Small intestine (tissue), 7 donors: Measurements from ENCODE around the gene WDR48. TPM values are rescaled to one million over a fixed set of nuclear protein-coding genes. Genes with fewer than 3 reads are reported as not detected.

Experiments used
- DNase-seq, 2 donors: peaks; one replicate each; pipeline versions ENCODE4 v3.0.0 to v3.0.0-alpha.2; 2013
- FAIRE-seq: peaks from 2 replicates; lab custom pipeline; 2012; peaks lifted over from hg19 to GRCh38; lab: Jason Lieb, UNC
- H3K27ac ChIP-seq, 3 donors: one replicate each; pipeline ENCODE4 v1.5.1; 2013; ENCODE audit warnings: low read length in 2 of 3, mild to moderate bottlenecking in 2 of 3, control low read depth in 1 of 3, inconsistent platforms in 1 of 3, low read depth in 1 of 3, moderate library complexity in 1 of 3
- H3K27me3 ChIP-seq, 3 donors: one replicate each; pipeline ENCODE4 v1.6.1; 2013; ENCODE audit warnings: low read length in 3 of 3, inconsistent platforms in 1 of 3; ENCODE audit not compliant: control insufficient read depth in 3 of 3, insufficient read depth in 3 of 3
- H3K36me3 ChIP-seq, 3 donors: one replicate each; pipeline ENCODE4 v1.6.1; 2013; ENCODE audit warnings: low read length in 3 of 3, inconsistent platforms in 1 of 3, low read depth in 1 of 3, mild to moderate bottlenecking in 1 of 3, moderate library complexity in 1 of 3; ENCODE audit not compliant: control insufficient read depth in 3 of 3, insufficient read depth in 2 of 3
- H3K4me1 ChIP-seq, 3 donors: one replicate each; pipeline ENCODE4 v1.6.1; 2013; ENCODE audit warnings: low read length in 2 of 3, inconsistent platforms in 1 of 3, low read depth in 1 of 3, mild to moderate bottlenecking in 1 of 3, moderate library complexity in 1 of 3; ENCODE audit not compliant: control insufficient read depth in 3 of 3, insufficient read depth in 2 of 3
- H3K4me3 ChIP-seq, 3 donors: one replicate each; pipeline ENCODE4 v1.5.1; 2013; ENCODE audit warnings: low read length in 3 of 3, control low read depth in 1 of 3, inconsistent platforms in 1 of 3, low read depth in 1 of 3, mild to moderate bottlenecking in 1 of 3, moderate library complexity in 1 of 3
- H3K9me3 ChIP-seq, 2 donors: one replicate each; pipeline ENCODE4 v1.6.1; 2013; ENCODE audit warnings: low read depth in 1 of 2, low read length in 1 of 2; ENCODE audit not compliant: control insufficient read depth in 2 of 2, insufficient read depth in 1 of 2
- WGBS, 3 donors: extraction: QIAGEN DNeasy Blood & Tissue Kit; methylation state at CpG; one replicate each; pipeline ENCODE4 v1.1.7; 2013; 5-methylcytosine and 5-hydroxymethylcytosine counted together
- polyA plus RNA-seq, 4 donors: library from polyadenylated mRNA; stranded (reverse) in 3 of 4; unstranded in 1 of 4; fragments of 200-250 nt in 3 of 4; fragments of 120-200 nt in 1 of 4; gene quantifications; one replicate each; pipeline versions ENCODE4 v1.2.1 to v1.2.3, GENCODE V29; 2013
- donor health status: healthy with polysubstance abuse.
- donor health status: control.
- donor health status: control.
- donor health status: Bipolar disorder and iron deficiency.
- donor health status: healthy.

Gene WDR48
- polyA plus RNA-seq, 4 donors = 15.7 to 42.3 (median 18.8) TPM

- DNase-seq = no peak
- Histone ChIP-seq H3K36me3 (peaks cover 0 to 24% (median 0%) of the 10 kb centered on the region in 3 donors), H3K27ac (no peak overlapping the region), H3K9me3 (no peaks in the 10 kb centered on the region), H3K4me3 (no peak overlapping the region), H3K27me3 (no peaks in the 10 kb centered on the region), H3K4me1 (peaks cover 0 to 6% (median 3%) of the 10 kb centered on the region in 3 donors)
- FAIRE-seq = no peak
- 74 to 89% (median 82%) methylated on average over 2 of the region's 2 CpGs for WGBS, 3 donors
Observed at GRCh38 chr3:39112535-39112934, 60.7 kb downstream of the WDR48 start.

GRCh38 chr3:39113291-39113690 is 61.5 kb downstream of the WDR48 start:
- WGBS, 3 donors = 91 to 95% (median 93%) methylated on average over 3 of the region's 3 CpGs
- DNase-seq (no peak), FAIRE-seq (no peak)
- Histone ChIP-seq H3K27ac (no peak overlapping the region), H3K36me3 (peaks cover 0 to 26% (median 0%) of the 10 kb centered on the region in 3 donors), H3K9me3 (no peaks in the 10 kb centered on the region), H3K4me3 (no peak overlapping the region), H3K4me1 (peaks cover 0 to 1% (median 1%) of the 10 kb centered on the region in 3 donors), H3K27me3 (no peaks in the 10 kb centered on the region)

GRCh38 chr3:39114456-39114855 is 62.6 kb downstream of the WDR48 start:
- H3K36me3 ChIP-seq = peaks cover 0 to 29% (median 0%) of the 10 kb centered on the region in 3 donors
- H3K9me3 ChIP-seq = no peaks in the 10 kb centered on the region
- FAIRE-seq = no peak
- no peak for DNase-seq
- H3K4me1 ChIP-seq = no peaks in the 10 kb centered on the region
- H3K27me3 ChIP-seq = no peaks in the 10 kb centered on the region
- no peak overlapping the region for H3K27ac ChIP-seq
- 80 to 85% (median 83%) methylated on average over 5 of the region's 5 CpGs for whole genome bisulfite sequencing, 3 donors
- no peak overlapping the region for H3K4me3 ChIP-seq

DNA sequence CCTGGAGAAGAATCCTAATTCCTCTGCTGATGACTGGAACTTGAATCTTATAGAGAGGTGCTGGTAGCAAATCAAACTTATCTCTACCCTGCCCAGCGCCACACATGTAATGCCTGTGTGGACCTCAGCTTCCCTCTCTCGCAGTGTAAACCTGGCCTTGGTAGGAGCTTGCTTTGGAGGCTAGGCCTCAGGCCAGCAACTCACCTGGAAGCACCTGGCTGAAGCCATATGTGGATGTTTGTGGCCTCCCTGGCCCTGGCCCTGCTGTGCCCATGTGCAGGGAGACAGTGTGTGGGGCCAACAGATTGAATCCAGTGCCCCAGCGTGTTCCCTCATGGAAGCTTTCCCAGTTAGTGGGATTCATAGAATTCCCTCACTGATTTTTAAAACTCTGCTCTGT is 64.1 kb downstream of the WDR48 start:
- Histone ChIP-seq H3K27ac (no peak overlapping the region), H3K27me3 (no peaks in the 10 kb centered on the region), H3K9me3 (no peaks in the 10 kb centered on the region), H3K36me3 (peaks cover 0 to 23% (median 0%) of the 10 kb centered on the region in 3 donors), H3K4me1 (no peaks in the 10 kb centered on the region), H3K4me3 (no peak overlapping the region)
- FAIRE-seq = no peak
- DNase-seq = no peak
- 94 to 100% (median 96%) methylated on average over 3 of the region's 3 CpGs for WGBS, 3 donors

GRCh38 chr3:39118079-39118478 is 66.3 kb downstream of the WDR48 start:
- WGBS, 3 donors = 80 to 83% (median 82%) methylated on average over 3 of the region's 3 CpGs
- H3K4me1 ChIP-seq = no peaks in the 10 kb centered on the region
- no peak overlapping the region for H3K27ac ChIP-seq
- no peak overlapping the region for H3K4me3 ChIP-seq
- H3K36me3 ChIP-seq = peaks cover 0 to 15% (median 0%) of the 10 kb centered on the region in 3 donors
- no peaks in the 10 kb centered on the region for H3K27me3 ChIP-seq
- DNase-seq = no peak
- FAIRE-seq = no peak
- H3K9me3 ChIP-seq = no peaks in the 10 kb centered on the region

DNA sequence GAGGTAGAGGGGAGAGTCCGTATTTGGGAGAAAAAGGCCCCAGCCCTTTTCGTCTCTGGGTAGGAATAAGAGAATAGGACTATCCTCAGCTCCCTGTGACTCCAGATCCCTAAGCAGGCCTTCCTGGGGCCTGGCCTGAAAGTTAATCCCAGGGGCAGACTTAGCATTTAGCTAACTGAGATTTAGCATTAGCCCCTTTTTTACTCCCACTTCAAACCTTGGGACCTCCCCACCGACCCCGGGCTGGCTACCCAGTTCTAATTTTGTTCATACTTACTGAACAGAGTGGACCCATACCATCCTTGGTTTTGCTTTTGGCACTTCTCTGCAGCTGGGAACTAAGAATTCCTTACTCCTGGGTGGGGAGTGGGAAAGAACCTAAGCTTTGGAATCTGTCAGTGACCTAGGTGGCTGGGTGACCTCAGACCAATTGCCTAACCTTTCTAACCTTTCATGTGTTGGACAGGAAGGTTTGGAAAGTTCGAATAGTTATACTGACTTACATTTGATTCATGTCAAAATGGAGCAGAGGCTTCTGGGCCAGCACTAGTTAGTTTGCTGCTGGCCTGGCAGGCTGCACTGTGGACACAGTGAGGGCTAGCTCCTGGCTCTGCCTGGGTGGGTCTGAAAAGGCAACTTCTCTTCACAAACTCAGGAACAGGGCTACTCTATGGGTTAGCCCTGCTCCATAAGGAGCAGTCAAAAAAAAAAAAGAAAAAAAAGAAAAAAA is 67.3 kb downstream of the WDR48 start:
- H3K9me3 ChIP-seq = no peaks in the 10 kb centered on the region
- H3K4me3 ChIP-seq = no peak overlapping the region
- no peaks in the 10 kb centered on the region for H3K4me1 ChIP-seq
- FAIRE-seq (no peak), DNase-seq (no peak)
- H3K27ac ChIP-seq = no peak overlapping the region
- no peaks in the 10 kb centered on the region for H3K27me3 ChIP-seq
- 79 to 90% (median 89%) methylated on average over 5 of the region's 5 CpGs for WGBS, 3 donors
- peaks cover 0 to 15% (median 0%) of the 10 kb centered on the region in 3 donors for H3K36me3 ChIP-seq

DNA sequence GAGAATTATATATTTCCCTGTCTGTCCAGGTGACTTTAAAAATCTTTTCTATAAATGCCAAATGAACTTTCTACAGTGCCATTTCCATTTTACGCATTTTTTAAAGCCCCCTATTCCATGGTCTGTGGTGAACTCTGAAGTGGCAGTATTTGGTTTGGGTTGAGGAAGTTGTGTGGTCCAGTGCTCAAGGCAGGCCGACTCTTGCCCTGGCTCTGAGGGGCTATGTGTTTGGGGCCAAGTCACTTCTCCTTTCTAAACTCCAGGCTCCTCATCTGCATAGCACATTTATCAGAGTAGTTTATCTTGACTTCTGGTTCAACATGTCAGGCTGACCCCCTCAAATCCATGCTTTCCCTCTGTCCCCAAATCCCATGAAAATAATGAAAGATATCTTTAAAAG is 69.8 kb downstream of the WDR48 start:
- FAIRE-seq (no peak), DNase-seq (no peak)
- Histone ChIP-seq H3K36me3 (peaks cover 0 to 13% (median 0%) of the 10 kb centered on the region in 3 donors), H3K4me3 (no peak overlapping the region), H3K27ac (no peak overlapping the region), H3K4me1 (peaks cover 0 to 10% (median 0%) of the 10 kb centered on the region in 3 donors), H3K9me3 (no peaks in the 10 kb centered on the region), H3K27me3 (no peaks in the 10 kb centered on the region)
- 84 to 93% (median 88%) methylated on average over 2 of the region's 2 CpGs for WGBS, 3 donors

- no peak for FAIRE-seq
Observed at GRCh38 chr3:39122813-39123212, 71.0 kb downstream of the WDR48 start.

More at GRCh38 chr3:39122813-39123212, 71.0 kb downstream of the WDR48 start:
- peaks cover 0 to 10% (median 0%) of the 10 kb centered on the region in 3 donors for H3K4me1 ChIP-seq
- no peak overlapping the region for H3K27ac ChIP-seq
- H3K4me3 ChIP-seq = no peak overlapping the region
- 82 to 85% (median 83%) methylated on average over 1 of the region's 1 CpG for WGBS, 3 donors
- no peaks in the 10 kb centered on the region for H3K27me3 ChIP-seq
- H3K36me3 ChIP-seq = peaks cover 0 to 13% (median 0%) of the 10 kb centered on the region in 3 donors
- no peak for DNase-seq
- H3K9me3 ChIP-seq = no peaks in the 10 kb centered on the region
